Left kidney (tissue), 2 donors: ENCODE data around the gene ATP2B2. TPM values are rescaled to one million over a fixed set of nuclear protein-coding genes. Genes with fewer than 3 reads are reported as not detected.

Experiments
- DNase-seq: peaks from one replicate; pipeline ENCODE4 v3.0.0-alpha.2; 2013
- polyA plus RNA-seq: library from polyadenylated mRNA; unstranded; fragments of 120-200 nt; gene quantifications from one replicate; pipeline ENCODE4 v1.2.1, GENCODE V29; 2013; ENCODE audit not compliant: insufficient read length

The ATP2B2 gene
- polyA plus RNA-seq, 1 donor, result 1.1 TPM

GRCh38 chr3:10344147-10344943, 161.0 kb downstream of the ATP2B2 start:
- DNase-seq, result no peak

GRCh38 chr3:10343526-10343925, 161.9 kb downstream of the ATP2B2 start:
- no peak for DNase-seq

- no peak for DNase-seq
Measured at GRCh38 chr3:10342781-10343180, 162.6 kb downstream of the ATP2B2 start.

GRCh38 chr3:10341901-10342398, 163.4 kb downstream of the ATP2B2 start:
- no peak for DNase-seq

- no peak for DNase-seq
Measured at GRCh38 chr3:10340476-10340875, 164.9 kb downstream of the ATP2B2 start.

- no peak for DNase-seq
Measured at GRCh38 chr3:10340046-10340445, 165.3 kb downstream of the ATP2B2 start.

GRCh38 chr3:10339376-10339955, 165.9 kb downstream of the ATP2B2 start:
- DNase-seq, result no peak

- DNase-seq, result no peak
Measured at GRCh38 chr3:10338591-10339353, 166.6 kb downstream of the ATP2B2 start.

GRCh38 chr3:10338164-10338470, 167.3 kb downstream of the ATP2B2 start:
- DNase-seq, result no peak

GRCh38 chr3:10337323-10338163, 167.8 kb downstream of the ATP2B2 start:
- DNase-seq, result no peak

GRCh38 chr3:10336761-10337160, 168.6 kb downstream of the ATP2B2 start:
- no peak for DNase-seq

GRCh38 chr3:10335871-10336622, 169.3 kb downstream of the ATP2B2 start:
- no peak for DNase-seq

- DNase-seq, result no peak
Measured at GRCh38 chr3:10335190-10335738, 170.1 kb downstream of the ATP2B2 start.

GRCh38 chr3:10334459-10334858, 170.9 kb downstream of the ATP2B2 start:
- no peak for DNase-seq

- DNase-seq, result no peak
Measured at GRCh38 chr3:10334042-10334441, 171.3 kb downstream of the ATP2B2 start.

GRCh38 chr3:10333349-10333650, 172.1 kb downstream of the ATP2B2 start:
- DNase-seq, result no peak

- DNase-seq, result no peak
Measured at GRCh38 chr3:10332481-10333348, 172.7 kb downstream of the ATP2B2 start.

- DNase-seq, result no peak
Measured at GRCh38 chr3:10331320-10331719, 174.1 kb downstream of the ATP2B2 start.

GRCh38 chr3:10330319-10330718, 175.1 kb downstream of the ATP2B2 start:
- no peak for DNase-seq

GRCh38 chr3:10329495-10330015, 175.8 kb downstream of the ATP2B2 start:
- DNase-seq, result no peak
